ENCODE data around the gene TMC8. TPM values are rescaled to one million over a fixed set of nuclear protein-coding genes. Genes with fewer than 3 reads are reported as not detected.
A peak's percentile ranks its signal among the peaks of the same experiment; 100 is the strongest.
"Not testable (repeated sequence)": the region's sequence is repeated elsewhere in the genome, so short reads cannot be mapped to it uniquely, and the experiment has no call there.

Gene TMC8
- polyA plus RNA-seq, 1 donor = 1.4 TPM

- no peak for DNase-seq
Measured at GRCh38 chr17:78154903-78155811, 24.6 kb downstream of the TMC8 start.

DNA sequence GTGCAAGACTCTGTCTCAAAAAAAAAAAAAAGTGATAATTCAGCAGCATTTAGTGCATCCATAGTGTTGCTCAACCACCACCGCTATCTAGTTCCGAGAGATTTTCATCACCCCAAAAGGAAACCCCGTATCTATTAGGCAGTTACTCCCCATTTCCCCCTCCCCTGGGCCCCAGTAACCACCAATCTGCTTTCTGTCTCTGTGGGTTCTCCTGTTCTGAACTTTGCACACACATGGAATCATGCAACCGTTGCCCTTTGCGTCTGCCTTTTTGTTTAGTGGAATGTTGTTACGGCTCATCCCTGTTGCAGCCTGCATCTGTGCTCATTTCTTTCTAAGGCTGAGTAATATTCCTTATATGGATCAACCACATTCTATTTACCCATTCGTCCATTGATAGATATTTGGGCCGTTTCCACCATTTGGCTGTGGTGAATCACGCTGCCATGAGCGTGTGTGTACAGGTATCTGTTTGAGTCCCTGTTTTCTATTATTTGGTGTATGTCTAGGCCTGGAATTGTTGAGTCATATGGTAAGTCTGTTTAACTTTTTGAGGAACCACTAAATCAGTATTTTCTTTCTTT is 29.1 kb downstream of the TMC8 start:
- DNase-seq = no peak

- no peak for DNase-seq
Measured at GRCh38 chr17:78163881-78164747, 33.5 kb downstream of the TMC8 start.

- DNase-seq = no peak
Measured at GRCh38 chr17:78164748-78165607, 34.4 kb downstream of the TMC8 start.

DNA sequence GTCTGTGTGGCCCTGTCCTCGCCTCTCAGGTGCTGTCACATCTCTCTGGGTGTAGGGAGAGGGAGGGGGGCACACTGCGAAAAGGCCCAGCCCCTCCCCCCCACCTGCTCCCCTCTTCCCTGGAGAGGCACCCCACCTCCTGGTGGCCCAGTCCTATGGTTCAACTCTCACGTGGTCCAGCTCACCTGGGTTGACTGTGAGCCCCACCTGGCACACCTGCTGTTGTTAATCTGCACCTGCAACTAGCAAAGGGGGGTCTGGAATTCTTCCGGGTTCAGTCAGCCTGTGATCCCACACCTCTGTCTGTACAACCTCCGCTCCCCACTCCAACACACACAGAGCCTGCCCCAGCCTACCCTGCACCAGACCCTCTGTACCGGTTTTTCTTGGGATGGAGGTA is 35.8 kb downstream of the TMC8 start:
- no peak for DNase-seq

DNA sequence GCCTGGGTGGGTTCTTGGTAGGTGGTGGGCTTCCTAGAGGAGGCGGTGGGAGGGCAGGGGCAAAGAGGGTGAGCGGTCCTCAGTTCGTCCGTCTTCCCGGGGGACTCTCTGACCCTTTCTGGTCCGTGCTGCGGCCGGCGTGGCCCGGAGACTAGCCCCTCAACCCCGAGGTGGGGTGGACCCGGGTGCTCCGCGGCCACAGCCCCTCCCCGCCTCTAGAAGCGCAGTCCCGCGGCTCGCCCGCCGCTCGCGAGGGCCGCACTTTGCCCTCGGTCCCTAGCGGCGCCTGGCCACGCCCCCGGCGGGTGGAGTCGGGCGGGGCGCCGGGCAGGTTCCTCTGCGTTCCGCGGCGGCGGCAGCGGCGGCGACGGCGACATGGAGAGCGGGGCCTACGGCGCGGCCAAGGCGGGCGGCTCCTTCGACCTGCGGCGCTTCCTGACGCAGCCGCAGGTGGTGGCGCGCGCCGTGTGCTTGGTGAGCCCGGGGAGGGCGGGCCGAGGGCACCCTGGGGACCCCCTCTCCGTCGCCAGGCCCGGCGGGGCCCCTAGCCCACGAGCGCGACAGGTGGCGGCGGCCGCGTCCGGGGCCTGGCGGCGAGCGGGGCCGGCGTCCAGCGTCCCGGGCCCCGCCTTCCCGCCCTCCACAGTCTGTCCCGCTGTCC is 37.8 kb downstream of the TMC8 start, which contains the start of gene SYNGR2:
Gene SYNGR2 (plus strand): TSS at position 340 of the 661 bp plus-strand sequence. CDS start 36 bp downstream, at position 376.
- DNase-seq = peak; percentile 77

DNA sequence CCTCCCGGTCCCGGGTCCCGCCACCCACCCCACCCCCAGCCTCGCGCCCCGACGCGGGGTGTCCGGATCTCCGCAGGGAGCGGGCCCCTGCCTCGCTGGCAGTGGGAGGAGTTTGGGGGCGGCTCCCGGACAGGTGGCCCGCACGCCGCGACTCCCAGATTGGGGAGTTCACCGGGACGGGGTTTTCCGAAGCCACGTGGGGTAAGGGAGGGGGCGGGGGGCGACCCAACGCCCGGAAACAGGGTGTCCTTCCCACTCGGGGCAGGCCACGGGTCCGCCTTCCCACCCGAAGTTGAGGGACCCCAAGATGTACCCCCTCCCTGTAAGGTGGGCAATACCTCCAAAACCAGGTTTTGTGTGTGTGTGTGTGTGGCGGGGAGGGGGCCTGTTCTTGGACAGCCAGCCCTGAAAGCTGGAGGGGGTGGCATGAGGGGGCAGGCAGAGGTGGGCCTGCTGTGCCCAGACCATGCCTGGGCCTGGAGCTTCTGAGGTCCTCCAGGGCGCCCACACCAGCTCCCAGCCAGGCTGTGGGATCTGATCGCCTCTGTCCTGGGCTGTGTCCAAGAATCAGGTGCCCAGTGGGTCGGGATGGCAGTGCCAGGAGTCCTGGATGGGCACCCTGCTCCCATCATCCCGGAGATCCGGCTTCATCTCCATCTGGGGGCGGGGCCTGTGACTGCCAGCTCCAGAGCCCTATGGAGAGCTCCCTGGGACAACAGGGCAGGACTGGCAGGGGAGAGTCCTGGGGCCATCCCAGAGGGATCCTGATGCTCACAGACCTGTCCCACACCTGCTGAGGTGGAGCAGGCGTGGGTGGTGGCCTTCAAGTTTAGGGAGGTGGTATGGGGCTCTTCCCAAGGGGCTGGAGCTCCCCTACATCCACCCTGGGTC is 38.6 kb downstream of the TMC8 start:
- no peak for DNase-seq

GRCh38 chr17:78170692-78171590 is 40.4 kb downstream of the TMC8 start:
- DNase-seq = no peak

DNA sequence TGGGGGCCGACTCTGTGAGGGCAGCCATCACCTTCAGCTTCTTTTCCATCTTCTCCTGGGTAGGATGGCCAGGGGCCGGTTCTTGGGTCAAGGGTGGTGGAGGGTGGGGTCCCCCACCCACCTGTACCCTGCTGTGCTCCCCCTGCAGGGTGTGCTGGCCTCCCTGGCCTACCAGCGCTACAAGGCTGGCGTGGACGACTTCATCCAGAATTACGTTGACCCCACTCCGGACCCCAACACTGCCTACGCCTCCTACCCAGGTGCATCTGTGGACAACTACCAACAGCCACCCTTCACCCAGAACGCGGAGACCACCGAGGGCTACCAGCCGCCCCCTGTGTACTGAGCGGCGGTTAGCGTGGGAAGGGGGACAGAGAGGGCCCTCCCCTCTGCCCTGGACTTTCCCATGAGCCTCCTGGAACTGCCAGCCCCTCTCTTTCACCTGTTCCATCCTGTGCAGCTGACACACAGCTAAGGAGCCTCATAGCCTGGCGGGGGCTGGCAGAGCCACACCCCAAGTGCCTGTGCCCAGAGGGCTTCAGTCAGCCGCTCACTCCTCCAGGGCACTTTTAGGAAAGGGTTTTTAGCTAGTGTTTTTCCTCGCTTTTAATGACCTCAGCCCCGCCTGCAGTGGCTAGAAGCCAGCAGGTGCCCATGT is 41.1 kb downstream of the TMC8 start:
- not testable (repeated sequence) for DNase-seq

DNA sequence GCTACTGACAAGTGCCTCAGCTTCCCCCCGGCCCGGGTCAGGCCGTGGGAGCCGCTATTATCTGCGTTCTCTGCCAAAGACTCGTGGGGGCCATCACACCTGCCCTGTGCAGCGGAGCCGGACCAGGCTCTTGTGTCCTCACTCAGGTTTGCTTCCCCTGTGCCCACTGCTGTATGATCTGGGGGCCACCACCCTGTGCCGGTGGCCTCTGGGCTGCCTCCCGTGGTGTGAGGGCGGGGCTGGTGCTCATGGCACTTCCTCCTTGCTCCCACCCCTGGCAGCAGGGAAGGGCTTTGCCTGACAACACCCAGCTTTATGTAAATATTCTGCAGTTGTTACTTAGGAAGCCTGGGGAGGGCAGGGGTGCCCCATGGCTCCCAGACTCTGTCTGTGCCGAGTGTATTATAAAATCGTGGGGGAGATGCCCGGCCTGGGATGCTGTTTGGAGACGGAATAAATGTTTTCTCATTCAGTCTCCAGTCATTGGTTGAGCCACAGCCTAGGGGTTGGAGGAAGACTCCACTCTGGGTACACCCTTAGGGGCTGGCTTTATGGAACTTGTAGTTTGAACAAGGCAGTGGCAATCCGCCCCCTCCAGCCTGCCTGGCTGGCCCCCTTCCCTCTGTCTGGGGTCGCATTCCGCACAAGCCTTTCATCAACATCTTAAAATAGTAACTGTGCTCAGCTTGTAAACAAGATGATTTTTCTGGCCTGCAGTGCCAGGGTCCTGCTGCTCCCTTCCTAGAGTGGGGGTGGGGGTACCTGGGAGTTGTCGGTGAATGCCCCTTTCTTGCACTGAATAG is 41.9 kb downstream of the TMC8 start:
- no peak for DNase-seq

DNA sequence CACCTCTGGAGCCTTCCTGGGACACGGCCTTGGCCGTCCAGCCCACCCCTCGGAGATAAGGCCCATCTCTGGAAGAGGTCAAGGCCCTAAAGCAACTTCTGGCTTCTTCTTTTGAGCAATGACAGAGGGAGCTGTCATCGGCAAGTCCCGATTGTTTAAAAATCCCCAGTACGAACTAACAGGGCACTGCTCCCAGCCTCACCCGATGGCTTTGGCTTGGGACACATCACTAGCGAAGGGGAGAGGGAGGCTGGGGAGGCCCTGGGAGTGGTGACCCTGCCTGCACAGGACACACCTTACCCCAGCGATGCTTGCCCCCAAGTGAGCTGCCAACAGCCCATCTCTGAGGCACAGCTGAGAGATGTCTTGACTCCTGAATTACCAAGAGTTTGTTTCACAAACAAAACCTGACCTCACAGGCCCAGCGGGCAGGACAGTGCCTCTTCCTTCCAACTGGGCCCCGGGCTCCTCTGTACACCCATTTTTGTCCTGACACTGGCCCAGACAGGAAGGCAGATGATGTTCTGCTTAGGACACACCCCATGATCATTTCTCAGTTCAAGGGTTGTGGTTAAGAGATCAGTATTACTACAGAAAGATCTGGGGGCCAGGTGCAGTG is 42.6 kb downstream of the TMC8 start:
- no peak for DNase-seq

GRCh38 chr17:78174346-78174869 is 43.8 kb downstream of the TMC8 start:
- DNase-seq = no peak

DNA sequence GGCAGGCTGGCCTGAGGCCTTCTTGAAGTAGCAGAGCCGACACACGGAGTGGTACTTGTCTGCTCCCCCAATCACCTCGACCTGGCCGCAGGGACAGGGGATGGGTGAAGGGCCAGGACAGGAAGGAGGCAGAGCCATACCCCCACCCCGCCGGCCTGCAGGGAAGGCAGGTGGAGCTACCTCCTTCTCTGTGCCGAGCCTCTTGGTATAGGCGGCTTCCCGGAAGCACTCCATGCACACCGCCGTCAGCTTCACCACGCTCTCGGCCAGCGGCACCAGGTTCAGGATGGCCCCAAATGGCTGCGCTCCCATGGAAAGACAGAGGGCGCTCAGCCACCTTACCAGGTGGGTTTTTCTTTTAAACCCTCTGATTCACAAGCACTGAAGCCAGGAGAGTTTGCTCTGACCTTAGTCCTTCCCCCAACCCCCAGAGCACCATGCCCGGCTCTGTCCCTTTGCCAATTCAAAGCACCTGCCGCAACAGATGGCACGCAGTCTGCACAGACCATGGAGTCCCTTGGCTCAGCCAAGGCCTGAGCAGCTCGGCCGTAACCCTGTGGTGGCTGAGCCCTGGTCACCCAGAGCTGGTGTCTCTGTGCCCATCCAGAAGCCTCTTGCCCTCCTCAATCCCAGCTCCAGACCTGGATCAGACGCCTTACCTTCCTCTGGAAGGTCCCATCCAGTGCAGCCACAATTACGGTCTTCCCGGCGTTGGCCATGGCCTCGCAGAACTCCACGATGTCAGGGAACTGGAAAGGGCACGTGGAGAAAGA is 44.5 kb downstream of the TMC8 start:
- DNase-seq = no peak

- DNase-seq = no peak
Measured at GRCh38 chr17:78175643-78175981, 45.0 kb downstream of the TMC8 start.

DNA sequence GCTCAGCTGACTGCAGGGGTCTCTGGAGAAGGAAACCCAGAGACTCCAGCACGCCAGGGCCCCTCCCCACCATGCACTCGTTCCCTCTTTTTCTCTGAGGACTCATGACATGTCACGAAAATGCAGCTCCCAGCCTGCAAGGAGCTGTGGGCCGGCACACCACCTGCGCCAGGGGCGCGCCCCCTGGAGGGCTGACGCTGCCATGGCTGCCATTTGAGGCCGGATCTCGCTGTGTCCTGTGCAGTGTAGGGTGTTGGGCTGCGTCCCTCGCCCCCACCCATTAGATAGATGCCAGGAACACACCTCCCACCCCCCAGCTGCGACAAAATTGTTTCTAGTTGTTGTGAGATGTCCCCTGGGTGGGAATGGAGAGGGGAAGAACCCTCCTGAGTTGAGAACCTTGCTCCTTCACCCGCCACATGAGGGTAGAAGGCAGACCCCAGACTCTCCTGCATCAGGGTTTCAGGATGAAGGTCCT is 46.0 kb downstream of the TMC8 start:
- no peak for DNase-seq

DNA sequence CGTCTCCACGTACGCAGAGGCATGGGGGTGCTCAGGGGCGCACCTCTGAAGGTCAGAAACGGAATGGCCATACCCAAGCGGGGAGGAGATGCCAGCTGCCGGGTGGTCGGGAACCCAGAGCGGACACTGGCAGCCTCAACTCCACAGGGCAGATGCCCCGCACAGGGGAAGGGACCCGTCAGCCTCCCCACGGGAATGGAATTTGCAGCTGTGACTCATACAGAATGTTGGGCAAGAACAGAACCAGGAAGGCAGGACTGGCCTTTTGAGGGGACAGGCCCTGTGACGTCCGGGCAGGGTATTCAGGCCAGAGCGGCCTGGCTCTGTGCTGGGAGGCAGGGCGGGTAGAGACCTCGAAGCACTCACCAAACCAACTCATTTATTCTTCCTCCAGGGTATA is 48.8 kb downstream of the TMC8 start:
- DNase-seq = no peak

Measured in left kidney (tissue), 2 donors.